Measurements from ENCODE around the gene NANOGP8.
A peak's percentile ranks its signal among the peaks of the same experiment; 100 is the strongest.
"Not testable (repeated sequence)": the region's sequence is repeated elsewhere in the genome, so short reads cannot be mapped to it uniquely, and the experiment has no call there.

The NANOGP8 gene, protein sequence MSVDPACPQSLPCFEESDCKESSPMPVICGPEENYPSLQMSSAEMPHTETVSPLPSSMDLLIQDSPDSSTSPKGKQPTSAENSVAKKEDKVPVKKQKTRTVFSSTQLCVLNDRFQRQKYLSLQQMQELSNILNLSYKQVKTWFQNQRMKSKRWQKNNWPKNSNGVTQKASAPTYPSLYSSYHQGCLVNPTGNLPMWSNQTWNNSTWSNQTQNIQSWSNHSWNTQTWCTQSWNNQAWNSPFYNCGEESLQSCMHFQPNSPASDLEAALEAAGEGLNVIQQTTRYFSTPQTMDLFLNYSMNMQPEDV

DNA sequence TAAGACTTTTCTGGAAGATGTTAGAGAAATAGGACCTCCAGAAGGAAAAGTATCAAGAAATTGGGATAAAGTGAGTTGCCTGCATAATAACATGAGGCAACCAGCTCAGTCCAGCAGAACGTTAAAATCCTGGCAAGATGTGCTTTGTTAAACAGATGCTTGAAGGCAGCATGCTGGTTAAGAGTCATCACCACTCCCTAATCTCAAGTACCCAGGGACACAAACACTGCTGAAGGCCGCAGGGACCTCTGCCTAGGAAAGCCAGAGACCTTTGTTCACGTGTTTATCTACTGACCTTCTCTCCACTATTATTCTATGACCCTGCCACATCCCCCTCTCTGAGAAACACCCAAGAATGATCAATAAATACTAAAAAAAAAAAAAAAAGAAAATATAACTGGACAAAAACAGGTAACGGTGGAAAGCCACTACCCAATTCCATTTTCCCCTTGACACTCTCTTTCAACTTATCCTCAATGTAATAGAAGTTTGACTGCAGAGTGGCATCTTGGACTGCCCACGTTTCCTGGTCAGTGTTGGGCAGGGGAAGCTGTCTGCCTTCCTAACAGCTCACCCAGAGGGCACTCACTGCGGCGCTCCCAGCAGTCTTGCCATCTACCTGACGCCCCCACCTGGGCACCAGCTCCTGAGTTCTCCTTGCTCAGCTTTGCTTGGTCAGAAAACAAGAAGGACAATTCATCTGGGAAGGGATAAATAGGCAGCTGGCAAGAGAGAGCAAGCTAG, at the start of gene NANOGP8:
TSS of gene NANOGP8 (minus strand) at position 120 of the 744 bp plus-strand sequence. CDS start 185 bp downstream, outside the sequence.
- not testable (repeated sequence) for DNase-seq

DNA sequence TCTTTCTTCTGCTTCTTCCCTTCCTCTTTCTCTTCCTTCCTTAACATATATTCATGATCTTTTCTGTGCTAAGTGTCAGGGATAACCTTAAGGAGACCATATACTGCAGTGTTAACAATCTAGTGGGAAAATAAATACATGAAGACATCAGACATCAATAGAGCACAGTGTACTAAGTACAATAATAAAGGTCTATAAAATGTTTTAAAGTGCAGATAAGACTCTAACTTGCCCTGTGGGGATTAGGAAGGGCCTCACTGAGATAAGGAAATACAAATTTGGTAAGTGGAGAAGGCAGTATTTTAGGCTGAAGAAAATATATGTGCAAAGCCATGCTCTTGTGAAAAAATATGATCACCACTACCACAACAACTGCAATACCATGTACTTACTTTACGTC, 49.2 kb upstream of the NANOGP8 start:
- no peak for DNase-seq

DNA sequence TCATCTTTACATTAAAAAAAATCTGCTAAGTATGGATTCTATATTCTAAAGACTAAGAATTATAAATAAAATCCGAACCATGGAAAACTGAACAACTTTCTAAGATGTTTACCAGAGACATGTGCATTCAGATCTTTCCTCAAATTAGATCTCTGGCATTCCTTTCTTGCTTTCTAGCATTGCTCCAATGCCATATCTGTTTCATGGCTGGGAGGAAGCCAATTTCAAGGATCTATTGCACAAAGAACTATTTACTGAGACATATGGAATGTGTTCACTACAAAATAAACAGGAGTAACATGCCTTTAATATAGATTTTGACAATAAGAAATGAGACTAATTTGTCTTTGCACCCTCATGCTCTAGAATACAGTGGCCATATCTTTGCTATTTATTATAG, 45.1 kb upstream of the NANOGP8 start:
- DNase-seq, result no peak

DNA sequence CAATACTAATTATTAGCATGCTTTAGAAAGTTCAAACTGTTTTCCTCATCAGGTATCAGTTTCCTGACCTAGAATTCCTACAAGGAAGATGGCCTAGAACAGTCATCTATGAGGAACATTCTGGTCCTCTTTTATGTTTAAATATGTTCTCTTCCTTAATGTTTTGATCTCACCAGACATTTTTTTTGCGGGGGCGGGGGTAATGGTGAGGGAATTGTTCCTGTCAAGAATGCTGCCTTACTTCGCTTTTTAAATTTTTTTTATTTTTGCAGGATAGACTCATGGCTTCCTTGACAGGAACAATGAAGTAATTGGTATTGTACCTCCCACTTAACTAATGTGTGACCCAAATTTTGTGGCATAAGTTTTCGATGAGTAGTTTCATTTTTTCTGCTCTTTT, 44.3 kb upstream of the NANOGP8 start:
- no peak for DNase-seq

DNA sequence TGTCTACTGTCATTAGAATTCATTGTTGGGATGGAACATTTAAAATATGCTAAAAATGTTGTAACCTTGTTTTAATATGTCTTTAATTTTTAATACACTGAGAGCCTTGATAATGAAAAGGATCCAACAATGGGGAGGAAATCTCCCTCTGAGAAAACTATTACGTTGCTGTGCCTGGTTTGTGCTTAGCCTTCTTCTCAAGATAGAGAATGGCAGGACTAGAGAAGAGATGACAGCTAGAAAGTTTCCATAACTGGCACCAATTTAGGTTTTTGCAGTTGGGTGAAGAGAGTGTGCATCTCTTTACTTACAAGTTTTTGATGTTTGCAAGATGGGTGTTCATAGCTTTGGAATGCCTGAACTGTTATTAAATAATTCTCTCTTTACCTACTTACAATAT, 42.6 kb upstream of the NANOGP8 start:
- no peak for DNase-seq

DNA sequence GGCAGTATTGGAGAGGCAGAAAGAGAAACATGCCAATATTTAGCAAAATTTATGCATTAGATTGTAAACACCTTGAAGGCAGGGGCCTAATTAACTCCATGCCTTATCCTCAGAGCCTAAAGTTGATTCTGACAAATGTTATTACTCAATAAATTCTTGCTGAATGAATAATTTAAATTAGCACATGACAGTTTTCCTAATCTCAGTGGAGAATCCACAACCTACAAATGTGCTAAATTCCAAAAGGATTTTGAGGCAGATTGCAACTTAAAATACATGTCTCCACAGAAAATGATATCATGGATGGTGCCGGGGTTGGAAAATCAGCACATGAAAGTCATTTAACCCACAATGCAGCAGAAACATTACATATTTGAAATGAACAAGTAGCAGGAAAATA, 41.1 kb upstream of the NANOGP8 start:
- no peak for DNase-seq

DNA sequence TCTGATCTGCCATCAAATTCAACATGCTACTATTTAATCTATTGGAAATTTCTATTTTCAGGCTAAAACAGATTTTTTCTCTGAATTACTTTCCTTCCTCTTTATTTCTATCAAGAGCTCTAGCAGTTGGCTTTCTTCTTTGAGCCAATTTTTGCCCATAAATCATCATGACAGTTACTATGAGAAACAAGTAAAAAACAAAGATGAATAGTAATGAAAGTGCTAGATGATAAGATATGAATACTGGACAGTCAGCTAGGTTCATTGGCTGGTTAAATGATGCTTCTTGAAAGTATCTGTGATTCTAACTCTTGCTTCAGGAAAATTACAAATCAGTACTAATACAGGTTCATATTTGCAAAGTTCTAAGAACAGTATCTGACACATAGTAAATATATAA, 38.6 kb upstream of the NANOGP8 start:
- no peak for DNase-seq

DNA sequence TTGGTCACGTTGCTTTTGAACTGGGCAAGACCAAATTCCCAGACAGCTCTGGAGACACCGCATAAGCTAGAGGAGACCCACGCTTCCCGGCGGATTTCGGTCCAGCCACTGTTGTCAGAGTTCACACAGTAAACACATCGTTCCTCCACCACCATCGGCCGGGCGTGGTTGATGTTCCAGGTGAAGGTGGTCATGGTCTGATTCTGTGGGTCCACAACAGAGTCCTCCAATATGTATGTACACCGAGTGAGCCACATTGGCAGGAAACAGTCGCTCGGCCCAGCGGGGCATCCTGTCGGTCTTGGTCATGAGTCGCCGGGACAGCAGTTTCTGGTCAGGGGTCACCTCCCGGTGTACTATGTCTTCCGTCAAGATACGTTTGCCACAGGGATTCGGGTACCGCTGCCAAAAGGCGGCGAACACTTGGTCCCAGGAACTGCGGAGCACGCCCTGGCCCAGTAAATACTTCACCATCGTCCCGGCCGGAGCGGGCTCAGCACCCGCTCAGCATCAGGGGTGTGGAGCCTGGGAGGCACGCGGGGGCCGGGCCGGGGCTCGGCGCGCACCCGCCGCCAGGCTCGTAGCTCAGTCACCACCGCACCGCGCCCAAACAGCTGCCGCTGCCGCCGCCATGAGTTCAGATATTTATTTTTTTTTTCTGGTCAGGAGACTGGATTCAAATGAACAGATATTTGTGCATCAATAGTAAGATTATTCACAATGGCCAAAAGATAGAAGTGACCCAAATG, 36.7 kb upstream of the NANOGP8 start:
- DNase-seq, result no peak

DNA sequence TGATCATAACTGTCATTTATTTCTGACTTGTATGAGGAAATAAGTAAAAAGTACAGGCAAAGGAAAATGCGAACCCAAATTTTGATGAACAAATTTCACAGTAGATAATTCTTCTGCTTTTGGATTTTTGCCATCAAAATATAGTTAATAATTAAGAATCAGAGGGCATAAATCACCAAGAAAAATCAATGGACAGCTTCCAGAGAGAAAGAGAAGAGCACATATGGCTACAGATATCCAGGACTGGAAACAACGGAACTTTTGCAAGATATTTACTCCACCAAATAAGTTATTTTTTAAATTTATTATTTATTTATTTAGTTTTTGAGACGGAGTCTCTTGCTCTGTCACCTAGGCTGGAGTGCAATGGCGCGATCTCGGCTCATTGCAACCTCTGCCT, 35.1 kb upstream of the NANOGP8 start:
- no peak for DNase-seq

DNA sequence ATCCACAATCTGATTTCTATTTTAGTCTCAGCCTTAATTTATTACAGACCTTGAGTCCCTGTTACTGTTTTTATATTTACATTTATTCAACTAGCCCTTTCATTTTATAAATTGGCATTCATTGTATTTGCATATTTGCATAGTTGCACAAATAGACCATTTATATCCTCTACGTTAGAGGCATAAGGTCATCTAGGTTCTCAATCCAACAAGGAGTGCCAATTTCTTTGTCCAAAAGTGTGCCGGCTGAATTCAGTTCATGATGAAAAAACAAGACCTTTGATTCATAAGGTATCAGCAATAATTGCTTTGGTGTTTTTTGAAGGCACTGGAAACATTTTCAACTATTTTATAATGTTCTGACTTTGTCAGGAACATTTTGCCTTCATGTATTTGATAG, 33.9 kb upstream of the NANOGP8 start:
- DNase-seq, result no peak

DNA sequence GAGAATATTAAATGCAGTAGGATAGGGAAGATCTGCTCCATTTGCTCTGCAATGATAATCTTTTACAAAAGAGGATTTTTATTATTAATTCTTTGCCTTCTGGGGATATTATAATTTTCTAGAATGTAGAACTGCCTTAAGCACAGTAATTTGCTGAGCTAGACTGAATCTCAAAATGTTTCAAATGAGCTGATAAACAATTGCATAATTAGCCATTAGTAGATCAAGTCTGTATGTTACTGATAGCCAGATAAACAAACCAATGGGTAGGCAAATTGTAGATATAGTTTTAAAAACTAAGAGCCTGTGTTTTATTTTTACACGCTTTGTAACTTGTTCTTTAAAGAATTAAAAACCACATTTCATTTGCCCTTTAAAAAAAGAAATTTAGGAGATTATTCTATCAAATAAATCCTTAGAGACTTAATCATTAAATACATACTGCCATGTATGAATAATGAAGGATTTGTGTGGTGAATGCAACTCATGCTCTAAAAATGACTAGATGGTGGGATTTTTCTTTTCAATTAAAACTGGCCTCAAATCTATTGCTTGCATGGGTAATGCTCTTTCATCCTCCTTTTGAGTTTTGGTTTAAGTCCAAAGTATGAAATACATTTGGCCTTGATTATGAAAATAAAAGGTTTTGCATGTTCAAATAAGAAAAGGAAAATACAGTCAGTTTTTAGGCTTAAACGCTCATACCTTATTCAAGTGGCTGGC, 32.6 kb upstream of the NANOGP8 start:
- DNase-seq, result no peak

DNA sequence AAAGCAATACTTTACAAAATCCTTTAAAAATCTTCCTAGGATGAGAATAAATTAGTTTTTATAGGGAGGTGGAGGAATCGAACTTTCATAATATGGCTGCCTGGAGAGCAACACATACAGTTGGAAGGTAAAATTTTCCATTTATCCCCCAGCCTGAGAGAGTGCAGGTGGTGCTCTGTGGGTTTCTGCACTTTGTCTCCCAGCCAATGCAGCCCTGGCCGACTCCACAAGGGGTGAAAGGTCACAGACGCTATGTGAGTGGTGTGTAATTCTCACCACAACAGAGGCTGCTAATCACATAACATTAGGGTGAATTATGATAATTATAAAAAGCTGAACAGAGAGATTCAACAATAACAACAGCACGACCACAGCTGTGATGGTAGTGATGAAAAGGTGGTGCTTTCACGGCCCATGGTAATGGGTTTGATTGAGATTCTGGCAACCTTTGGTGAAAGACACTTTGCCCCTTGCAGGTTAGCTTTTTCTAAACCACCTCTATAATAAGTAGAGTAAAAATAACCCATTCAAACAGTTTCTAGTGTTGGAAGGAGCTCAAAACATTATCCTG, 30.1 kb upstream of the NANOGP8 start:
- DNase-seq, result peak; percentile 90

DNA sequence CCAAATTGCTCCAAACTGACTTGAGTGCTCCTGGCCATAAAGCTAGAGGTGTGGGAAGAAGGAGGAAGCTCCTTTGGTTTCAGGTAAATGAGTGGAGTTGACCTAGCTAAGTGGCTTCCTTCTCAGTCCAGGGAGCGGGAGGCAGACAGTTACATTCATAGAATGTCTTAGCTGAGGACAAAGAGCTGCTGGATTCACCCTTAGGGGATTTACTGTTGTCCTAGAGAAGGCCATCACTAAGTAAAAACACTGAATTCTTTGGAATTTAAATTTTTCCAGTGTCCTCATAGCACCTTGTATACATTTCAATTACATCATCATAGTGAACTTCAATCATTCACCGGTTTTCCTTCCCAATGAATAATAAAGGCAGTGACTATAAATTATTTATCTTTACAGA, 27.3 kb upstream of the NANOGP8 start:
- no peak for DNase-seq

DNA sequence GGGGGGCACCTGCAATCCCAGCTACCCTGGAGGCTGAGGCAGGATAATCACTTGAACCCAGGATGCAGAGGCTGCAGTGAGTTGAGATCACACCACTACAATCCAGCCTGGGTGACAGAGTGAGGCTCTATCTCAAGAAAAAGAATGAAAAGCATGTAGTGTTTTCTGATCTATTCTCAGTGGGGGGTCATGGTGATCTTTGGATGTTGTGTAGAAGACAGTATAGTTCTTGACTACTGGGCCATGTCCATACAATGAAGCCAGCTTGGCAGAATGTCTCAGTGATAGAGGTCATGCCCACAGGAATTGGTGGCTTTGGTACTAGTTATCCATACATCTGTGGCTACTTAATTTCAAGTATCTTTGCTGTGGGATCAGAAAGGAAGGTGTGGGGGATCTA, 26.8 kb upstream of the NANOGP8 start:
- no peak for DNase-seq

DNA sequence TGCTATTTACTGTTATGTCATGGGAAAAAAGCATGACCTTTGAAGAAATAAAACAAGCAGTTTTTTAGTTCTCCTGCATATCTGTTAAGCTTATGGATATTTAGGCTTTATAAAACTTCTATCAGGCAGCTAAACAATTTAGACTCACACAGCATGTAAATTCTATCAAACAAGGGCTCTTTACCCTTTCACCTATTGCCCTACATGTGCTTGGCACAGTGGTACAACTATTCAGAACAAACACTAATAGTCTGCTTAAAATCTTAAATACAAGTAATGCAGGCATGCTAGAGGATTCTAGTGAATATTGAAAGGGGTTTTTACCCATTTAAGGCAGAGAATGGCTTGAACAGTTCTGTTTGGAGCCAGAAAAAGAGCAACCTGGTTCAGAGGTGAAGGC, 23.4 kb upstream of the NANOGP8 start:
- no peak for DNase-seq

DNA sequence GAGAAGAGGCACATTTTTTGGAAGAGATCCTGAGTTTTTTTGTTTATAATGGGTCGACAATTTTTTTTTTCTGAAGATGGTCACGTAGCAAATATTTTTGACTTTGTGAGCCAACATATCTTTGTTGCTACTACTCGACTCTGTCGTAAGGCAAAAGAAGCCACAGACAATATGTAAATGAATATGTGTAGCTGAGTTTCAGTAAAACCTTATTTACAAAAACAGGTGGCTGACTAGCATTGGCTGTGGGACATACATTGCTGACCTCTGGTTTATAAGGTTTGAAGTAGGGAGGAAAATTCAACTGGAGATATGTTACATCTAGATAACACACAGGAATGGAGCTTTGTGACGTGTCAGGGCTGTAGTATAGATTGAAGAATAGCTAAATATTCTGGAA, 22.5 kb upstream of the NANOGP8 start:
- DNase-seq, result no peak

DNA sequence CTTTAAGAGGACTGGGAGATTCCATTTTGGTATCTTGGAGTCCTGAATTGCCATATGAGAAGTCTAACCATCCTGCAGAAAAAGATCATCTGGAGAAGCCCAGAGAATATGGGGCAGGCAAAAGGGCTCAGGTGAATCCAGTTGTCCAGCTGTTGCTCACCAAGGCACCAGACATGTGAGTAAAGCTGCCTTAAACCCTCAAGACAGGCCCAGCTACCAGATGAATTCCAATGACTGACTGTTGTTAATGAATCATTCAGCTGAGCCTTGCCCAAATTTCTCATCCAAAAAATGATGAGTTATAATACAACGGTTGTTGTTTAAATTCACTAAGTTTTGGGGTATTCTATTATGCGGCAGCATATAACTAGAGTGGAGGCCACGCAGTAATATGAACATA, 22.0 kb upstream of the NANOGP8 start:
- DNase-seq, result no peak

DNA sequence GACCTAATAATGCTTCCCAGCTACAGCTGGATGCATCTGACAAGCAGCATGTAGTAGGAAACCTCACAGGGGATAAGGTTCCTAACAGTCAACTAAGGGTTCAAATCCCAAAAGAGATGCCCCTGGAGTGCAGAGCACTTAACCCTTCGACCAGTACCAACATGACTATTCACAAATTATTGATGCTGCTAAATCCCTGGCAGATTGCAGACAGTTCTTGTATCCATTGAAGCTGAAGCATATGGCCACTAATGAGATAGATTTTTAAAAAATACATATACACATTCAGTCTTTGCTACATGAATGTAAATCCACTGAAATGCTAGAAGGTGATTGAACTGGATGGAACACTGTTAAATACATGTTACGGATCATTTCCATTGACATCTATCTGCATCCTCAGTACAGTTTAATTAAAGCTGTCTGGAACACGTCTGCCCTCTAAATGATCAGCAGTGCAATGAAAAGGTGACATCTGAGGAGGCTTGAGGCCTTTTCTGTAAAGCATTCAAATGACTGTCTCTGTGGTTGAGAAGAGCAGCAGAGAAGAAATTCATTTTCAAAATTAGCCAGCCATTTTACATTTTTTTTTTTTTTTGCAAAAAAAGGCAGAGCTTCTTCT, 19.5 kb upstream of the NANOGP8 start:
- DNase-seq, result no peak

DNA sequence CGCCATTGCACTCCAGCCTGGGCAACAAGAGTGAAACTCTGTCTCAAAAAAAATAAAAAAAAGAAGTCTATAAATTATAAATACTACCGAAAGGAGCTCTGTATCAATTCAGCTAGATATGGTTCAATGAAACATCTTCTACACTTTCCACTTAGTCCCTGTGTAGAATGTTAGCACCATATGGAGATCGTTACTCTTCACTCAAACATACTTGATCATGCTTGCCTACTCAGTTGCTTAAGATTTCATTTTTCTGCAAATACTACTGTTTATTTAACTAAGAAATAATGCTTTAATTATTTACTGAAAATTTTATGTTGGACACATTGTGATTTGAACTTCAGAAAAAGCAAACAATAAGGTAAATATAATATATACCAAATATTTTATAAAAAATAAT, 17.1 kb upstream of the NANOGP8 start:
- no peak for DNase-seq

DNA sequence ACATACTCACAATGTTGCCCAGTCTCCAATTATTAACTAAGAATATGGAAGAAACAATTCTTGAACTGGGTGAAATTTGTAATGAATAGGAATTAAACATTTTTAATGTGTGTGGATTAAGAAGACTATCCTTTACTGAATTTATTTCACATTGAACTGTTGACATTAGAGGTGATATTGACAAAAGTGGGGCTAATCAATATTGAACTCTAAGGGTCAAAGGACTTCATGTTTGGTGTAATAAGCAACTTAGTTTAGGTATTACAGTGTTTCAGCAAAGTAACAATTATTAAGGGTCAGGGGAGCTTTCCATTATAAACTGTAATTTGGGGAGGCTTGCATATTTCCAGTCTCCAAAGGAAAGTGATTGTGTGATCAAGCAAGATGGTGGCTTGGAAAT, 16.2 kb upstream of the NANOGP8 start:
- DNase-seq, result no peak

DNA sequence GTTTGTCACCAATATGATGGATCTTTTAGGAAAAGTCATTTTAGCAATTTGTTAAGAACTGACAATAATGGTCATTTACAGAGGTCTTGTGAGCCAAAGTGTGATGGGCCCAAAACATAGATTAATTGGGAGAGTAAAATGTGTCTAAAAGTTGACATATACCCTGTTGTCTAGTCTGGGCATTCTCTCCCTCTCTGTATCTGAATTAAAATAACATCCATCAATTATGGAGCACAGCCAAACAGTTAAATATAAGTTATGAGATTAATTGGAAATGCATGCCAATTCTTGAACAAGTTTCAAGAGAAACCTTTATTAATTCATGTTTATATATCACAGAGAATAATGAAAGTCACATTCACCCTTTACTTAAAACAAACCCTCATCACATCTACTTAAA, 13.6 kb upstream of the NANOGP8 start:
- no peak for DNase-seq

DNA sequence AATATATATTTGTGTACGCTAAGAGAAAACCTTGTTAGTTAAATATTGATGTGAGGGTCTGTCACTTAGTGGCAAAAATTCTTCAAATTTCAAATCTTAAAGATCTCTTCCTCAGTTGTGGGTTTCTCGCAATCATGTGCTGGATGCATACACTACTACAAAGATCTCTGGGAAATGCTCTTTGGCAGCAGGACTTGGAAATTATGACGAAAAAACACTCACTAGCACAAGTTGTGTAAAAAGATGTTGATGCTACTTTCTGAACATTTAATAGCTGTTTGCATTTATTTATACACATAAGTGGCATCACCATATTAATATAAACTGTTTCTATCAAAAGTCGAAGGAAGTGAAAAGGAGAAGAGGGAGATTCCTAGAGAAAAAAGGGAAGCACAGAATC, 10.8 kb upstream of the NANOGP8 start:
- DNase-seq, result no peak

DNA sequence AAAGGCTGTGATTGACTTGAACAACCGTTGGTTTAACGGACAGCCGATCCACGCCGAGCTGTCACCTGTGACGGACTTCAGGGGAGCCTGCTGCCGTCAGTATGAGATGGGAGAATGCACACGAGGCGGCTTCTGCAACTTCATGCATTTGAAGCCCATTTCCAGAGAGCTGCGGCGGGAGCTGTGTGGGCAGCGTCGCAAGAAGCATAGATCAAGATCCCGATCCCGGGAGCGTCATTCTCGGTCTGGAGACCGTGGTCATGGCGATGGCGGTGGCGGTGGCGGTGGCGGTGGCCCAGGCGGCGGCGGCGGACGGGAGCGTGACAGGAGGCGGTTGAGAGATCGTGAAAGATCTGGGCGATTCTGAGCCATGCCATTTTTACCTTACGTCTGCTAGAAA, 7.8 kb upstream of the NANOGP8 start:
- DNase-seq, result no peak
